Measurements from ENCODE around the gene MANEA. TPM values are rescaled to one million over a fixed set of nuclear protein-coding genes. Genes with fewer than 3 reads are reported as not detected.

MANEA gene
- total RNA-seq, 6 experiments from 2014 or later, result 8.0 to 14.3 (median 13.2) TPM

DNA sequence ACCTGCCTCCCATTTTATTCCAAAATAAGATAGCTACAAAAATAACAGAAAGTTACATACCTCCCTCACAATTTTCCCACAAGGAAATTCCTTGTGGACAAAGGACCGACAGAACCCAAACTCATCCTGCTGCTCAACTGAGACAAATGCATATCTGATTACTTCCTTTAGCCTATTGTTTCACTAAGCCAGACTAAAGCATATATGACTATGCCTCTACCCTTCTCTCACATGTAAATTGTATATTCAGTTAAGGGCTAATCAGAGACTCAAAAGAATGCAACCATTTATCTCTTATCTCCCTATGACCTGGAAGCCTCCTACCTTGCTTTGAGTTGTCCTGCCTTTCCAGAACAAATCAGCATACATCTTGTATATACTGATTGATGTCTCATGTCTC is 72.1 kb downstream of the MANEA start:
- no peaks in the 10 kb centered on the region for H3K27me3 Mint-ChIP-seq (ENCODE audit: insufficient read depth)
- DNase-seq, result no peak
- H3K9me3 Mint-ChIP-seq, result peaks cover 51% of the 10 kb centered on the region
- H3K27ac Mint-ChIP-seq, result no peak overlapping the region
- H3K36me3 Mint-ChIP-seq (ENCODE audit: low read depth), result no peaks in the 10 kb centered on the region
- no peaks in the 10 kb centered on the region for H3K4me1 Mint-ChIP-seq (ENCODE audit: low read depth)
- no peak for TF ChIP-seq CTCF (IDR thresholded peaks at IDR 0.05)
- no peak overlapping the region for H3K4me3 Mint-ChIP-seq

DNA sequence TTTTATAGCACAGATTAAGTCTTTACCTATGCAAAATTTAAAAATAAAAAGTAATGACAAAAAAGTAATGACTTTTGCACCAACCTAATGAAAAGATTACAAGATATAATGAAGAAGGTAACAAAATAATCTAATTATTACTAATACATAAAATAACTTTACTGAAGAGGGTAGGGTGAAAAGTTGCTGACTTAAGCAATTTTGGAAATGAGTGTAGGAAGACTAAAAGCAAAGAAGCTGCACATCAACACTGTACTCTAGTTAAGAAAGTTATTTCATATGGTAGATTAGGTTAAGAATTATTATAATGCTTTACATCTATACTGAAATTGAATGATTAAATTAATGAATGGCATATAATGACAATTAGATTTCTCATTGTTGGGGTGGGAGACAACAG is 76.8 kb downstream of the MANEA start:
- no peak overlapping the region for H3K4me3 Mint-ChIP-seq
- no peaks in the 10 kb centered on the region for H3K27me3 Mint-ChIP-seq (ENCODE audit: insufficient read depth)
- H3K9me3 Mint-ChIP-seq, result peaks cover 51% of the 10 kb centered on the region
- no peak for DNase-seq
- H3K36me3 Mint-ChIP-seq (ENCODE audit: low read depth), result no peaks in the 10 kb centered on the region
- no peak for TF ChIP-seq CTCF (IDR thresholded peaks at IDR 0.05)
- no peak overlapping the region for H3K27ac Mint-ChIP-seq
- no peaks in the 10 kb centered on the region for H3K4me1 Mint-ChIP-seq (ENCODE audit: low read depth)

DNA sequence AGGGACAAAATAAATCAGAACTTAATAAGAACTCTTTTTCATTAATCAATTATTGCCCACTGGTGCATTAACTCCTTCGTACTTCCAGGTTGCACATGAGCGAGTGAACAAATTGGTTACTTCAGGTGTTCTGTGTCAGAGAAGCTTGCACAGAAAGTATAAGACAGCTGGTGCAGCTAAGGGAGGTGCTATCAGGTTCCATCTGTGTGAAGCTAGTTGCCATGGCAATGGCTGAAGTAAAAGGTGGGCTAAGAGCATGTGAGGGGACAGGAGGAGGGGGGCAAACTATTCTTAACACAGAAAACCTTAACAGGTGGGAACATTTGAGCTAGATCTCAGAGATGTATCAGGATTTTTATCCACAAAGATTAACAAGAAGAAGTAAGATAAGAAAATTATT is 81.6 kb downstream of the MANEA start:
- DNase-seq, result no peak
- Mint-ChIP-seq H3K36me3 (ENCODE audit: low read depth) (no peaks in the 10 kb centered on the region), H3K4me3 (no peak overlapping the region), H3K4me1 (ENCODE audit: low read depth) (no peaks in the 10 kb centered on the region), H3K27me3 (ENCODE audit: insufficient read depth) (no peaks in the 10 kb centered on the region), H3K27ac (no peak overlapping the region), H3K9me3 (peaks cover 39% of the 10 kb centered on the region)
- no peak for TF ChIP-seq CTCF (IDR thresholded peaks at IDR 0.05)
